ENCODE results near the gene CPLX1.

GRCh38 chr4:744212-744841 is 81.6 kb downstream of the CPLX1 start:
- TF ChIP-seq CTCF (IDR thresholded peaks at IDR 0.05) (no peak), POLR2A (IDR thresholded peaks at IDR 0.05) (no peak), EP300 (IDR thresholded peaks at IDR 0.05) (no peak)
